Measurements from ENCODE around the gene AEBP2.
"Not testable (repeated sequence)": the region's sequence is repeated elsewhere in the genome, so short reads cannot be mapped to it uniquely, and the experiment has no call there.

AEBP2 gene, protein sequence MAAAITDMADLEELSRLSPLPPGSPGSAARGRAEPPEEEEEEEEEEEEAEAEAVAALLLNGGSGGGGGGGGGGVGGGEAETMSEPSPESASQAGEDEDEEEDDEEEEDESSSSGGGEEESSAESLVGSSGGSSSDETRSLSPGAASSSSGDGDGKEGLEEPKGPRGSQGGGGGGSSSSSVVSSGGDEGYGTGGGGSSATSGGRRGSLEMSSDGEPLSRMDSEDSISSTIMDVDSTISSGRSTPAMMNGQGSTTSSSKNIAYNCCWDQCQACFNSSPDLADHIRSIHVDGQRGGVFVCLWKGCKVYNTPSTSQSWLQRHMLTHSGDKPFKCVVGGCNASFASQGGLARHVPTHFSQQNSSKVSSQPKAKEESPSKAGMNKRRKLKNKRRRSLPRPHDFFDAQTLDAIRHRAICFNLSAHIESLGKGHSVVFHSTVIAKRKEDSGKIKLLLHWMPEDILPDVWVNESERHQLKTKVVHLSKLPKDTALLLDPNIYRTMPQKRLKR

DNA sequence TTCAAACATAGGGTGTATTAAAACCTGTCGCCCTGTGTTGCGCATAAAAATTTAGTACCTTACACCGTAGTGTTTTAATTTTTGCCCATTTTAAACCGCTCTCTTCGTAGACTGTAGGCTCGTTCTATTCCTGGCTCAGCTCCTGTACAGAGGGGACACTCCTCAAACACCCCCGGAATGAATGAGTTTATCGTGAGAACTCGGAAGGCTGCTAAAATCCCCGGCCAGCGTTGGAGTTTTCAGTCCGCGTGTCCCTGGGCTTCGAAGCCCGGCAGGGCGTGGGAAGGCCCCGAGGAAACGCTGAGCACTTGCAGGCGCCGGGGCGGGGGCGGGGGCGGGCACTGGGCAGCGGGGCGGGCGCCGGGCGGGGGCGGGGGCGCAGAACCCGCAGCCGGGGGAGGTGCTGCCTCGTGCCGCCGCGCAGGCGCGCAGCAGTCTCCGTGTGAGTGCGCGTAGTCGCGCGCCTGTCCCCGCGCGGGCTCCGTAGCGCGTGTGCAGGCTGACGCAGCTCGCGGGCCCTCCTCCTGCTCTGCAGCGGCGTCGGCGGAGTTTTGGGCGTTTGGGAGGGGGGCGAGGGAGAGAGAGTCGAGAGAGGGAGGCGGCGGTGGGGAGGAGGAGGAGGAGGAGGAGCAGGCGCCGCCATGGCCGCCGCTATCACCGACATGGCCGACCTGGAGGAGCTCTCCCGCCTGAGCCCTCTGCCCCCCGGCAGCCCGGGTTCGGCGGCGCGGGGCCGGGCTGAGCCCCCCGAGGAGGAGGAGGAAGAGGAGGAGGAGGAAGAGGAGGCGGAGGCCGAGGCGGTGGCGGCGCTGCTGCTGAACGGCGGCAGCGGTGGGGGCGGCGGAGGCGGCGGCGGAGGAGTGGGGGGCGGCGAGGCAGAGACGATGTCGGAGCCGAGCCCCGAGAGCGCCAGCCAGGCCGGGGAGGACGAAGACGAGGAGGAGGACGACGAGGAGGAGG, at the start of gene AEBP2:
Gene AEBP2, plus strand, starts transcription at position 434 of the 960 bp plus-strand sequence. Its CDS starts 208 bp downstream, at position 642.
- Histone ChIP-seq H3K9me3 (ENCODE audit: severe bottlenecking) (no peaks in the 10 kb centered on the region), H3K27ac (peak within 1 kb of the TSS; percentile 84), H3K27me3 (ENCODE audit: insufficient read depth, low read depth, severe bottlenecking) (no peaks in the 10 kb centered on the region), H3K4me3 (ENCODE audit: low read depth, low read length) (peak within 1 kb of the TSS; percentile 90), H3K36me3 (peaks cover 29% of the 10 kb centered on the region)
- TF ChIP-seq, protein P1, sequence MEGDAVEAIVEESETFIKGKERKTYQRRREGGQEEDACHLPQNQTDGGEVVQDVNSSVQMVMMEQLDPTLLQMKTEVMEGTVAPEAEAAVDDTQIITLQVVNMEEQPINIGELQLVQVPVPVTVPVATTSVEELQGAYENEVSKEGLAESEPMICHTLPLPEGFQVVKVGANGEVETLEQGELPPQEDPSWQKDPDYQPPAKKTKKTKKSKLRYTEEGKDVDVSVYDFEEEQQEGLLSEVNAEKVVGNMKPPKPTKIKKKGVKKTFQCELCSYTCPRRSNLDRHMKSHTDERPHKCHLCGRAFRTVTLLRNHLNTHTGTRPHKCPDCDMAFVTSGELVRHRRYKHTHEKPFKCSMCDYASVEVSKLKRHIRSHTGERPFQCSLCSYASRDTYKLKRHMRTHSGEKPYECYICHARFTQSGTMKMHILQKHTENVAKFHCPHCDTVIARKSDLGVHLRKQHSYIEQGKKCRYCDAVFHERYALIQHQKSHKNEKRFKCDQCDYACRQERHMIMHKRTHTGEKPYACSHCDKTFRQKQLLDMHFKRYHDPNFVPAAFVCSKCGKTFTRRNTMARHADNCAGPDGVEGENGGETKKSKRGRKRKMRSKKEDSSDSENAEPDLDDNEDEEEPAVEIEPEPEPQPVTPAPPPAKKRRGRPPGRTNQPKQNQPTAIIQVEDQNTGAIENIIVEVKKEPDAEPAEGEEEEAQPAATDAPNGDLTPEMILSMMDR (IDR thresholded peaks at IDR 0.05; ENCODE audit: low read depth, low read length): no peak
- peak; percentile 94 for DNase-seq

DNA sequence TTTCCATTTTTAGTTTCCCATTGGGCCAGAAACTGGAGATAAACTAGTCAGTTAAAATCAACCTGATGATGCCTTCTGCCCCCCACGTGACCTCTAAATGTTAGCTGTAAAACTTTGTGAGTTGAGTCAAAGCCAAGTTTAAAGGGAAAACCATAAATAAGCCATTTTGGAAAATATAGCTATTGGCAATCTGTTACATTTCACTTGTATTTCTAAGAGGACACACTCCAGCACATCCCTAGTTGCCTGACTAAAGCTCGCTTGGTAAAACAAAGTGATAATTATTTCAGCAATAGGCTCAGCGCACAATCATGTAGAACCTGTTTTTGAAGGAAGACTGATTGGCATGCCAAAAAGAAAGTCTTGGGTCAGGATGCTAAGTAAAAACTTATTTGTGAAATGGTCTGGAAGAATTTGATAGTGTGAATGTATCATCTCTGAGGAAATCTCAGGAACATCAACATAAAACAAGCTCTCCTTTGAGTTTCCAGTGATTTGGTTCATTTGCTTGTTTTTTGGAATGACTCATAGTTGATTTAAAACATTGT, 49.2 kb upstream of the AEBP2 start:
- no peak overlapping the region for H3K4me3 ChIP-seq (ENCODE audit: low read depth, low read length)
- DNase-seq: no peak
- no peaks in the 10 kb centered on the region for H3K9me3 ChIP-seq (ENCODE audit: severe bottlenecking)
- no peaks in the 10 kb centered on the region for H3K27me3 ChIP-seq (ENCODE audit: insufficient read depth, low read depth, severe bottlenecking)
- H3K27ac ChIP-seq: no peak overlapping the region
- TF ChIP-seq, protein P1 (IDR thresholded peaks at IDR 0.05; ENCODE audit: low read depth, low read length): no peak
- H3K36me3 ChIP-seq: no peaks in the 10 kb centered on the region

DNA sequence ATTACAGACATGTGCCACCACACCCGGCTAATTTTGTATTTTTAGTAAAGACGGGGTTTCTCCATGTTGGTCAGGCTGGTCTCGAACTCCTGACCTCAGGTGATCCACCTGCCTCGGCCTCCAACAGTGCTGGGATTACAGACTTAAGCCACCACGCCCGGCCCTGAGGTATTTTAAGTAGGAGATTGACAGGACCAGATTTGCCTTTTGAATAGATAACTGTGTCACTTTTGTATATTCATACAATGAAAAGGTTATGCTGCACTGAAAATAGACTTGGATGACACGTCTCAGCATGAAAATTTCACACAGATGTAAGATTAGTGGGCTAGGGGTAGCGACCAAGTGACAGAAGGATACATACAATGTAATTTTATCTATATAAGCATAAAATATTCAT, 46.6 kb upstream of the AEBP2 start:
- H3K9me3 ChIP-seq (ENCODE audit: severe bottlenecking); H3K27me3 ChIP-seq (ENCODE audit: insufficient read depth, low read depth, severe bottlenecking); H3K36me3 ChIP-seq; DNase-seq; H3K4me3 ChIP-seq (ENCODE audit: low read depth, low read length); H3K27ac ChIP-seq: not testable (repeated sequence)

DNA sequence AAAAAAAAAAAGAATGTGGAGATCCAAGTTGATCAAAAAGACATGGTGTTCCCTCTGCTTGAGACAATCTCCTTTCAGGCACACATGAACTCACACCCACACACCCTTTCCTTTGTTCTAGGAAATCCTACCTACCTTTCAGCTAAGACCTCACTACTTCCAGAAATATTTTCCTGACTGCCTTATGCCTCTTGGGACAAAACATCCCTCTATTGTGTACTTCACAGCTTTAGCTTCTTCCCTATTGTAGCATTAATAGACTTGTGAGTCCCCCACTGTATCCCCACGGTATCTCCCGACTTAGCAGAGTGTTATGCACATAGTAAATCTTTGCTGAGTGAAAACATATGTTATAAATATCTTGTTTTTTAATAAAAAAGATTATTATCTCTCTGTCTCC, 44.9 kb upstream of the AEBP2 start:
- Histone ChIP-seq H3K36me3 (no peaks in the 10 kb centered on the region), H3K9me3 (ENCODE audit: severe bottlenecking) (no peaks in the 10 kb centered on the region), H3K27ac (no peak overlapping the region), H3K4me3 (ENCODE audit: low read depth, low read length) (no peak overlapping the region), H3K27me3 (ENCODE audit: insufficient read depth, low read depth, severe bottlenecking) (no peaks in the 10 kb centered on the region)
- no peak for DNase-seq
- TF ChIP-seq, protein P1 (IDR thresholded peaks at IDR 0.05; ENCODE audit: low read depth, low read length): no peak

DNA sequence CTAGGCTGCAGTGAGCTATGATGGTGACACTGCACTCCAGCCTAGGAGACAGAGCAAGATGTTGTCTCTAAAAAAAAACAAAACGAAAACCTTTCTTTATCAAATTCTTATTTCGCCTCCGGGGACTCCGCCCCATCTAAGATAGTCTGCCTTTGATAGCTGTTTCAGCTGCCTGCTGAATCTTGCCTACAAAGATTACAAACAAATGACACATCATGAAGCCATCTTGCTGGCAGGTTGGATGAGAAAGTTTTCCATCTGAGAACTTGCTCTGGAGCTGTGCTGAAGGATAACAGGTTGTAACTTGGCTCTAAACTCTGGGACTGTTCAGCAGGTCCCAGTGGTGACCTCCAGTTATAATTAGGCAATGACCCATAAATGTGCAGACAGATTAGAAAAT, 41.8 kb upstream of the AEBP2 start:
- Histone ChIP-seq H3K27me3 (ENCODE audit: insufficient read depth, low read depth, severe bottlenecking) (no peaks in the 10 kb centered on the region), H3K4me3 (ENCODE audit: low read depth, low read length) (no peak overlapping the region), H3K9me3 (ENCODE audit: severe bottlenecking) (no peaks in the 10 kb centered on the region), H3K27ac (no peak overlapping the region), H3K36me3 (no peaks in the 10 kb centered on the region)
- TF ChIP-seq, protein P1 (IDR thresholded peaks at IDR 0.05; ENCODE audit: low read depth, low read length): no peak
- no peak for DNase-seq
